Mesenteric fat pad (tissue), 1 donor: ENCODE measurements around the gene SRSF9. TPM values are rescaled to one million over a fixed set of nuclear protein-coding genes. Genes with fewer than 3 reads are reported as not detected.
A peak's percentile ranks its signal among the peaks of the same experiment; 100 is the strongest.
"Not testable (repeated sequence)": the region's sequence is repeated elsewhere in the genome, so short reads cannot be mapped to it uniquely, and the experiment has no call there.

Experiments
- DNase-seq: peaks from one replicate; pipeline ENCODE4 v3.0.0-alpha.2; 2020; ENCODE audit warnings: low spot score
- total RNA-seq: library from RNA; stranded (reverse); fragmentation: NEBNext Ultra II Directional; extraction: Animal tissue kit (Norgen Biotek cat#: 25700); gene quantifications from one replicate; pipeline ENCODE4 v1.2.1, GENCODE V29; 2021
- donor health status: DM: yes; HTN: yes; CAD: no.

SRSF9 gene
- total RNA-seq, 1 donor from 2014 or later = 120 TPM

- DNase-seq = no peak
Measured at GRCh38 chr12:120453060-120453750, 16.3 kb downstream of the SRSF9 start.

GRCh38 chr12:120452524-120452923 is 17.0 kb downstream of the SRSF9 start:
- DNase-seq = not testable (repeated sequence)

GRCh38 chr12:120447992-120448391 is 21.6 kb downstream of the SRSF9 start:
- DNase-seq = no peak

GRCh38 chr12:120446844-120447178 is 22.7 kb downstream of the SRSF9 start:
- DNase-seq = peak; percentile 65

GRCh38 chr12:120445911-120446843 is 23.4 kb downstream of the SRSF9 start, which contains the start of the genes GATC and TRIAP1:
TSS of gene GATC (plus strand) at chr12:120446444. CDS start at chr12:120446481, 37 bp downstream.
TSS of gene TRIAP1 (minus strand) at chr12:120446384. CDS start at chr12:120446372, 12 bp downstream.
- peak; percentile 95 for DNase-seq

GRCh38 chr12:120444676-120445075 is 24.9 kb downstream of the SRSF9 start:
- DNase-seq = no peak

- no peak for DNase-seq
Measured at GRCh38 chr12:120439646-120440247, 29.8 kb downstream of the SRSF9 start.

- DNase-seq = no peak
Measured at GRCh38 chr12:120438495-120439198, 30.9 kb downstream of the SRSF9 start.

GRCh38 chr12:120437735-120438494 is 31.6 kb downstream of the SRSF9 start, which contains the start of gene COX6A1:
TSS of gene COX6A1 (plus strand) at chr12:120438113. CDS start at chr12:120438127, 14 bp downstream.
- peak; percentile 97 for DNase-seq

GRCh38 chr12:120432772-120433525 is 36.6 kb downstream of the SRSF9 start:
- DNase-seq = no peak

GRCh38 chr12:120429368-120429767 is 40.2 kb downstream of the SRSF9 start:
- no peak for DNase-seq

- no peak for DNase-seq
Measured at GRCh38 chr12:120428597-120429229, 40.8 kb downstream of the SRSF9 start.

GRCh38 chr12:120425797-120426196 is 43.8 kb downstream of the SRSF9 start:
- DNase-seq = no peak

- no peak for DNase-seq
Measured at GRCh38 chr12:120422892-120423456, 46.6 kb downstream of the SRSF9 start.

- no peak for DNase-seq
Measured at GRCh38 chr12:120421701-120422100, 47.8 kb downstream of the SRSF9 start.

GRCh38 chr12:120417917-120418580 is 51.5 kb downstream of the SRSF9 start:
- no peak for DNase-seq

GRCh38 chr12:120416490-120417216 is 52.9 kb downstream of the SRSF9 start:
- no peak for DNase-seq
